KOPT-K1 (cell line): ENCODE measurements around the gene CANX.
"Not testable (repeated sequence)": the region's sequence is repeated elsewhere in the genome, so short reads cannot be mapped to it uniquely, and the experiment has no call there.

Source experiments
- H3K27ac ChIP-seq: fragments of 200-600 bp; sonication (generic); 2 replicates; pipeline ENCODE4 v1.5.1; 2016; ENCODE audit warnings: antibody characterized with exemption, mild to moderate bottlenecking, low read depth, low read length; ENCODE audit not compliant: poor library complexity, severe bottlenecking
- H3K36me3 ChIP-seq: fragments of 200-600 bp; sonication (generic); 2 replicates; pipeline ENCODE4 v1.5.1; 2017; ENCODE audit warnings: antibody characterized with exemption, mild to moderate bottlenecking, low read length, moderate library complexity; ENCODE audit not compliant: insufficient read depth
- H3K9me3 ChIP-seq: fragments of 200-600 bp; sonication (generic); 2 replicates; pipeline ENCODE4 v1.5.1; 2017; ENCODE audit warnings: antibody characterized with exemption, low read length, mild to moderate bottlenecking; ENCODE audit not compliant: insufficient read depth, poor library complexity, severe bottlenecking

Gene CANX

GRCh38 chr5:179731791-179732411, 33.1 kb downstream of the CANX start:
- H3K9me3 ChIP-seq: no peaks in the 10 kb centered on the region
- H3K27ac ChIP-seq: peak overlapping the region; percentile 85
- H3K36me3 ChIP-seq: peaks cover 53% of the 10 kb centered on the region

- Histone ChIP-seq H3K36me3 (peaks cover 52% of the 10 kb centered on the region), H3K27ac (peak within 1 kb of the TSS; percentile 85), H3K9me3 (no peaks in the 10 kb centered on the region)
These were observed 33.7 kb downstream of the CANX start, which contains the start of gene MAML1 for GRCh38 chr5:179732412-179732917. Gene MAML1, plus strand, starts transcription at chr5:179732822. Its CDS starts 291 bp downstream, at chr5:179733113.

- peaks cover 52% of the 10 kb centered on the region for H3K36me3 ChIP-seq
- no peaks in the 10 kb centered on the region for H3K9me3 ChIP-seq
- peak overlapping the region; percentile 85 for H3K27ac ChIP-seq
These were observed 34.4 kb downstream of the CANX start for GRCh38 chr5:179732918-179733771.

- Histone ChIP-seq H3K36me3 (peaks cover 52% of the 10 kb centered on the region), H3K27ac (peak overlapping the region; percentile 85), H3K9me3 (no peaks in the 10 kb centered on the region)
These were observed 35.0 kb downstream of the CANX start for GRCh38 chr5:179733772-179734126.

GRCh38 chr5:179734536-179735164, 35.9 kb downstream of the CANX start:
- Histone ChIP-seq H3K36me3 (peaks cover 52% of the 10 kb centered on the region), H3K9me3 (no peaks in the 10 kb centered on the region), H3K27ac (no peak overlapping the region)

GRCh38 chr5:179738742-179739141, 40.0 kb downstream of the CANX start:
- H3K9me3 ChIP-seq: no peaks in the 10 kb centered on the region
- H3K27ac ChIP-seq: no peak overlapping the region
- peaks cover 50% of the 10 kb centered on the region for H3K36me3 ChIP-seq

- H3K27ac ChIP-seq: not testable (repeated sequence)
- H3K36me3 ChIP-seq: peaks cover 35% of the 10 kb centered on the region
These were observed 45.3 kb downstream of the CANX start for GRCh38 chr5:179744106-179744505.

GRCh38 chr5:179746872-179747271, 48.1 kb downstream of the CANX start:
- Histone ChIP-seq H3K9me3 (no peaks in the 10 kb centered on the region), H3K36me3 (peaks cover 41% of the 10 kb centered on the region), H3K27ac (no peak overlapping the region)

More at GRCh38 chr5:179744106-179744505, 45.3 kb downstream of the CANX start:
- not testable (repeated sequence) for H3K9me3 ChIP-seq

GRCh38 chr5:179747811-179748210, 49.0 kb downstream of the CANX start:
- no peaks in the 10 kb centered on the region for H3K9me3 ChIP-seq
- peaks cover 41% of the 10 kb centered on the region for H3K36me3 ChIP-seq
- no peak overlapping the region for H3K27ac ChIP-seq

GRCh38 chr5:179749857-179750508, 51.2 kb downstream of the CANX start:
- H3K27ac ChIP-seq: no peak overlapping the region

GRCh38 chr5:179753971-179754370, 55.2 kb downstream of the CANX start:
- Histone ChIP-seq H3K9me3 (no peaks in the 10 kb centered on the region), H3K36me3 (peaks cover 26% of the 10 kb centered on the region), H3K27ac (no peak overlapping the region)

More at GRCh38 chr5:179749857-179750508, 51.2 kb downstream of the CANX start:
- Histone ChIP-seq H3K9me3 (no peaks in the 10 kb centered on the region), H3K36me3 (peaks cover 41% of the 10 kb centered on the region)

- Histone ChIP-seq H3K36me3 (peaks cover 16% of the 10 kb centered on the region), H3K27ac (peak overlapping the region; percentile 2), H3K9me3 (no peaks in the 10 kb centered on the region)
These were observed 56.3 kb downstream of the CANX start for GRCh38 chr5:179755022-179755421.

GRCh38 chr5:179758955-179759354, 60.2 kb downstream of the CANX start:
- no peaks in the 10 kb centered on the region; the same call in 1 of the 2 replicates for H3K36me3 ChIP-seq
- H3K27ac ChIP-seq: no peak overlapping the region
- H3K9me3 ChIP-seq: no peaks in the 10 kb centered on the region

- H3K9me3 ChIP-seq: no peaks in the 10 kb centered on the region
- peak overlapping the region; percentile 25 for H3K27ac ChIP-seq
These were observed 61.1 kb downstream of the CANX start for GRCh38 chr5:179759581-179760551.

More at GRCh38 chr5:179759581-179760551, 61.1 kb downstream of the CANX start:
- peaks cover under 1% of the 10 kb centered on the region; the same call in 1 of the 2 replicates for H3K36me3 ChIP-seq
